ENCODE data around the gene ATF2. TPM values are rescaled to one million over a fixed set of nuclear protein-coding genes. Genes with fewer than 3 reads are reported as not detected.

ATF2 gene
- total RNA-seq, 1 donor from 2014 or later = 59.8 TPM

- Mint-ChIP-seq H3K9me3 (ENCODE audit: low read depth) (no peaks in the 10 kb centered on the region), H3K27ac (ENCODE audit: unreplicated experiment) (no peak overlapping the region), H3K27me3 (ENCODE audit: low read depth) (no peaks in the 10 kb centered on the region), H3K4me1 (ENCODE audit: low read depth) (peaks cover 9% of the 10 kb centered on the region), H3K36me3 (ENCODE audit: low read depth) (no peaks in the 10 kb centered on the region), H3K4me3 (ENCODE audit: unreplicated experiment) (no peak overlapping the region)
- no peak for DNase-seq (ENCODE audit: low spot score)
- TF ChIP-seq CTCF (IDR thresholded peaks at IDR 0.05) = no peak
Observed at GRCh38 chr2:175035806-175036205, 132.2 kb downstream of the ATF2 start.

GRCh38 chr2:175034716-175035115, 133.3 kb downstream of the ATF2 start:
- TF ChIP-seq CTCF (IDR thresholded peaks at IDR 0.05) = no peak
- Mint-ChIP-seq H3K4me1 (ENCODE audit: low read depth) (peaks cover 9% of the 10 kb centered on the region), H3K27ac (ENCODE audit: unreplicated experiment) (no peak overlapping the region), H3K4me3 (ENCODE audit: unreplicated experiment) (no peak overlapping the region), H3K36me3 (ENCODE audit: low read depth) (no peaks in the 10 kb centered on the region), H3K9me3 (ENCODE audit: low read depth) (no peaks in the 10 kb centered on the region), H3K27me3 (ENCODE audit: low read depth) (no peaks in the 10 kb centered on the region)
- DNase-seq (ENCODE audit: low spot score) = no peak

- Mint-ChIP-seq H3K4me1 (ENCODE audit: low read depth) (peaks cover 12% of the 10 kb centered on the region), H3K27ac (ENCODE audit: unreplicated experiment) (no peak overlapping the region), H3K27me3 (ENCODE audit: low read depth) (no peaks in the 10 kb centered on the region), H3K9me3 (ENCODE audit: low read depth) (peaks cover 2% of the 10 kb centered on the region), H3K36me3 (ENCODE audit: low read depth) (no peaks in the 10 kb centered on the region), H3K4me3 (ENCODE audit: unreplicated experiment) (no peak overlapping the region)
- TF ChIP-seq CTCF (IDR thresholded peaks at IDR 0.05) = peak; percentile 81
- no peak for DNase-seq (ENCODE audit: low spot score)
Observed at GRCh38 chr2:175030380-175031271, 137.4 kb downstream of the ATF2 start.

- H3K9me3 Mint-ChIP-seq (ENCODE audit: low read depth) = peaks cover 8% of the 10 kb centered on the region
- no peaks in the 10 kb centered on the region for H3K27me3 Mint-ChIP-seq (ENCODE audit: low read depth)
- peak overlapping the region; percentile 89 for H3K27ac Mint-ChIP-seq (ENCODE audit: unreplicated experiment)
- H3K4me1 Mint-ChIP-seq (ENCODE audit: low read depth) = peaks cover 11% of the 10 kb centered on the region
- H3K36me3 Mint-ChIP-seq (ENCODE audit: low read depth) = no peaks in the 10 kb centered on the region
- H3K4me3 Mint-ChIP-seq (ENCODE audit: unreplicated experiment) = peak overlapping the region; percentile 17
- TF ChIP-seq CTCF (IDR thresholded peaks at IDR 0.05) = no peak
- DNase-seq (ENCODE audit: low spot score) = no peak
Observed at GRCh38 chr2:175027755-175028154, 140.2 kb downstream of the ATF2 start.

- H3K4me1 Mint-ChIP-seq (ENCODE audit: low read depth) = peaks cover 11% of the 10 kb centered on the region
- peaks cover 8% of the 10 kb centered on the region for H3K9me3 Mint-ChIP-seq (ENCODE audit: low read depth)
Observed at GRCh38 chr2:175026385-175026784, 141.6 kb downstream of the ATF2 start.

More at GRCh38 chr2:175026385-175026784, 141.6 kb downstream of the ATF2 start:
- no peak overlapping the region for H3K27ac Mint-ChIP-seq (ENCODE audit: unreplicated experiment)
- H3K36me3 Mint-ChIP-seq (ENCODE audit: low read depth) = no peaks in the 10 kb centered on the region
- DNase-seq (ENCODE audit: low spot score) = no peak
- no peak overlapping the region for H3K4me3 Mint-ChIP-seq (ENCODE audit: unreplicated experiment)
- no peak for TF ChIP-seq CTCF (IDR thresholded peaks at IDR 0.05)
- no peaks in the 10 kb centered on the region for H3K27me3 Mint-ChIP-seq (ENCODE audit: low read depth)
